NCI-H1417 treated with DMSO at 0.1 percent for 48 hours (cell line): ENCODE measurements around the gene KCNT2.
"Not testable (repeated sequence)": the region's sequence is repeated elsewhere in the genome, so short reads cannot be mapped to it uniquely, and the experiment has no call there.

Experiments used
- DNase-seq: peaks from one replicate; lab custom pipeline; 2025; lab: John Stamatoyannopoulos, UW

The KCNT2 gene

GRCh38 chr1:196309386-196309785 lies 298.9 kb downstream of the KCNT2 start:
- no peak for DNase-seq

DNA sequence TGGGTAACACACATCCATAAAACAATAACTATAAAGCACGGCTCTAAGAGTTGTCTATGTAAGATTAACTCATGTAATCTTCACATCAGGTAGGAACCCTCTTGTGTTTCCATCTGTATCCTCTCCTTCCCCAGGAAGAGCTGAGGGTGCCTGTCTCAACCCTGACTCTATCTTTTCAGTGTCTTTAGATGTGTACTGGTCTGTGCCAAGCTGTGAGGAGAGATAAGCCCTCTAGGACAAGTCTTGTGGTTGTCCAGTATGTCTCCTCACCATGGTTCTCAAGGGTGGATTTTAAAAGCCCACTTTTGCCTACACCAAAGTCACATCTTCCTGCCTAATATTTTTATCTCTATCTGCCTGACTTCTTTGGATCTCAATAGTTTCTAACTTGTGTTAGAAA lies 300.1 kb downstream of the KCNT2 start:
- no peak for DNase-seq

DNA sequence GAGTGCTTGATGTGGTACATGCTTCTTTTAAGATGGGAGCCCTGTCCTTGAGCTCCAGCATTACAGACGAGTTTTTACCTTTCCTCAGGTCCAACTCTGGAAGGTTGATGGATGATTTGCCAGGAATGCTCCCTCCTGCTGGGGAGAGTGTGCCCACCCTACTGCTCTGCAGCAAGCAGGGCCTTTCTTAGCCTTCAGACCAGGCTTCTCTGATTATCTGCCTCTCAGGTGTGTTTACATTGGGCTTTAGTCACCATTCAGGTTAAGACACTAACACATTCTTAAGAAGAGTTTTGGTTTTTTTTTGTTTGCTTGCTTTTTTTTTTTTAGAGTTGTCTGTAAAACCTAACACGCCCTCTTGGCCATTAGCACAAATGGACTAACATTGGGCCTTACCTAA lies 301.8 kb downstream of the KCNT2 start:
- no peak for DNase-seq

DNA sequence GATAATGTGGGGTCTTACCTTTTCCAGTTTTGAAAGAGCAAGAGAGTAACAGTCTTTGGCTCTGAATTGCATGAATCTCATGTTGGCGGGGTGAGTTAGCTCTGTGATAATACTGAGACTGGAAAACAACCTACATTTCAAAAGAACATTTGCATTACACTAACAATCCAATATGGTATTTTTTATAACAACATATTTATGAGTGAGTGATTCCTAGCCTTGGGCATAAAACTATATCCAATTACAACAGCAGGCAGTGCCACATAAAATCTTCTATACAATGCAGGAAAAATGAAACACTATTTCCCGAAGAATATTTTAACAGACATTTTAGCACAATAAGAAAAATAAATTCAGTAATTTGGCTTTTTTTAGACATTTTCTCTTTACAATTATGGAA lies 303.0 kb downstream of the KCNT2 start:
- DNase-seq = no peak

GRCh38 chr1:196302981-196303380 lies 305.3 kb downstream of the KCNT2 start:
- no peak for DNase-seq

GRCh38 chr1:196302420-196302819 lies 305.8 kb downstream of the KCNT2 start:
- no peak for DNase-seq

- no peak for DNase-seq
Observed at GRCh38 chr1:196295766-196296165, 312.5 kb downstream of the KCNT2 start.

DNA sequence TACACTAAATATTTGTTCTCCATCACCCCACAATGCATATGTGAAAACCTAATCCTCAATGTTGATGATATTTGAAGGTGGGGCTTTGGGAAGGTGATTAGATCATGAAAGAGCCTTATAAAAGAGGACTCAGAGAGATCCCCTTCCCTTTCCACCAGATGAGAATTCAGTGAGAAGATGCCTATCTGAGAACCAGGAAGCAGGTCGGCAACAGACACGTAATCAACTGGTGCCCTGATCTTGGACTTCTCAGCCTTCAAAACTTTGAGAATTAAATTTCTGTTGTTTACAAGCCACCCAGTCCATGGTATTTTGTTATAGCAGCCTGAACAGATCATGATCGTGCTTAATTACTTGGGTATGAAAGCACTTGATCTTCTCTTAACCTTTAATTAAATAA lies 329.4 kb downstream of the KCNT2 start:
- DNase-seq = no peak

GRCh38 chr1:196277860-196278259 lies 330.4 kb downstream of the KCNT2 start:
- DNase-seq = no peak

- DNase-seq = no peak
Observed at GRCh38 chr1:196271212-196271947, 336.9 kb downstream of the KCNT2 start.

DNA sequence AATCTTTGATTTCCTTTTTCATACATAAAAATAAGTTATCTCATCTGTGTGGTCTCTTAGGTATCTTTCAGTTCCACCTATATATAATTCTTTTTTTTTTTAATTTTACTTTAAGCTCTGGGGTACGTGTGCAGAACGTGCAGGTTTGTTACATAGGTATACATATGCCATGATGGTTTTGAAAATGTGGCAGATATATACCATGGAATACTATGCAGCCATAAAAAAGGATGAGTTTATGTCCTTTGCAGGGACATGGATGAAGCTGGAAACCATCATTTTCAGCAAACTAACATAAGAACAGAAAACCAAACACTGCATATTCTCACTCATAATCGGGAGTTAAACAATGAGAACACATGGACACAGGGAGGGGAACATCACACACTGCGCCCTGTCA lies 345.2 kb downstream of the KCNT2 start:
- not testable (repeated sequence) for DNase-seq

DNA sequence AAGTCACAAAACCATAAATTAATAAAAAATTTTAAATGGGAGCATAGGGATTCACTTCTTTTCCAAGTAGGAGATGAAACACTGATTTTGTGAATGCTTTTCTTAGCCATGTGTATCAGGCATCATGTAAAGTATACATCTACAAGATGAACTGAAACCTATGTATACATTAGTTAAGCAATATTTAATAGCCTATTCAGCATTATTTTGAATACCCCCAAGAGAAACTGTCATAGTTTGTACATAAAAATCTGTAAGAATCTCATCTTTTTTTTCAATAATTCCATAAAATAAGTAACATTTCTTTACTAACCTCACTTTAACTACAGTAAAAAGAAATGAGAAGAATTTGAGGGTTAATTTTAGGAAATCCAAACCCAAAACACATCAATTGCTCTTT lies 348.0 kb downstream of the KCNT2 start:
- DNase-seq = no peak

- no peak for DNase-seq
Observed at GRCh38 chr1:196259316-196259715, 348.9 kb downstream of the KCNT2 start.

DNA sequence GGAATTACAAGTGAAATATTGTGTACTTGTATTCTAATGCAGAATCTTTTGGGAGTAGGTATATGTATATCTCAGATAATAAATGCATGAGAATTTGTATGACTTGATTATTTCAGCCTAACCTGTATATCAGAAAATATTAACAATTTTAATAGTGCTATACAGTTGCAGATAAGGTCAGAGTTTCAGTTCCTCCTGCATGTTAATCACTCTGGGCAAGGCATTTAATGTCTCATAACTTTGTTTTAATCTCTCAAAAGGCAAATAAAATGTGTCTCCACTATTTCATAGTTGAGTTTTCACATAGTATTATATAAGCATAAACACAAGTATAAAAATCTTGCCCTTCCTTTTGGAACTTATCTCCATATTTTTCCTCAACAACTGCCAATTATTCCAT lies 352.5 kb downstream of the KCNT2 start:
- DNase-seq = no peak

- no peak for DNase-seq
Observed at GRCh38 chr1:196229546-196229945, 378.7 kb downstream of the KCNT2 start.

DNA sequence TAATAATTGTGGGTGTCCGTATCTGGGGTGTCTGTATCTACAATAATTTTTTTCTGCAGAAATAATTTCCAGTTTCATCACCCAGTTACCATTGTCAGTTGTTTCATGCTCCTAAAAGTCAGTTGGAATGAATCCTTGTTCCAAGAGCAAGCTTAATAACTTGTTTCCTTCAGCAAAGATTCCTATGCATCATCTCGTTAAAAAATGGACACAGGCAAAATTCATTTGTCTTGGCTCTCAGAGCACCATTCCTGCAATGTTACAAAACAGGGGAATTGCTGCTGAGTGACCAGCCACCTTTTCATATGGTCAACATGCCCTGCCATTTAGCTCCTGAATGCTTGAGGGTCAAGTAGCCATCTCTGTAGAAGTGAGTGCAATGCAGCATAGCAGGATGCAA lies 393.4 kb downstream of the KCNT2 start:
- no peak for DNase-seq

GRCh38 chr1:196209983-196210382 lies 398.3 kb downstream of the KCNT2 start:
- no peak for DNase-seq

GRCh38 chr1:196209265-196209664 lies 399.0 kb downstream of the KCNT2 start:
- DNase-seq = no peak

- no peak for DNase-seq
Observed at GRCh38 chr1:196207612-196208217, 400.5 kb downstream of the KCNT2 start.

- DNase-seq = no peak
Observed at GRCh38 chr1:196205882-196206281, 402.4 kb downstream of the KCNT2 start.

GRCh38 chr1:196196486-196196885 lies 411.8 kb downstream of the KCNT2 start:
- DNase-seq = no peak

- no peak for DNase-seq
Observed at GRCh38 chr1:196193896-196194559, 414.2 kb downstream of the KCNT2 start.

GRCh38 chr1:196183941-196184340 lies 424.3 kb downstream of the KCNT2 start:
- DNase-seq = no peak

DNA sequence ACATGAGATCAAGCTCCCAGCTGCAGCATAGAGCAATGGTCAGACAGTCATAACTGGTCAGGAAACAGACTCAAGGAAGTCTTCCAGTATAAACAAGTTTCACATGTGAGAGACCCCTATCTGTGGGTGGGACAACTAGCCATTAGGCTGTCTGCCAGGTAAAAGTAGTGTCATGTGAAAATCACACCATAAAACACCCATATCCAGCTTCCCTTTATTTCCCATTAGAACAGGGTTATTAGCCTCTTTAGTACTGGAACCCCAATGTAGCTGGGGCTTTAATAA lies 426.7 kb downstream of the KCNT2 start:
- no peak for DNase-seq
